ENCODE data around the gene METTL5. TPM values are rescaled to one million over a fixed set of nuclear protein-coding genes. Genes with fewer than 3 reads are reported as not detected.
"Not testable (repeated sequence)": the region's sequence is repeated elsewhere in the genome, so short reads cannot be mapped to it uniquely, and the experiment has no call there.

Gene METTL5
- total RNA-seq, 2 donors from 2014 or later = 76.1 to 102 TPM

- no peaks in the 10 kb centered on the region for H3K9me3 Mint-ChIP-seq
- 91 to 96% methylated on average over 4 of the region's 4 CpGs for WGBS, 2 experiments (ENCODE audit: insufficient coverage in 1 of 2, insufficient read length in 1 of 2)
- H3K4me1 Mint-ChIP-seq = peaks cover 11% of the 10 kb centered on the region
- H3K4me3 ChIP-seq (ENCODE audit: low read length) = peak overlapping the region; percentile 14
- no peak overlapping the region for H3K9ac ChIP-seq (ENCODE audit: extremely low read depth, low read length, poor library complexity, severe bottlenecking)
- H3K9me3 ChIP-seq (ENCODE audit: control insufficient read depth, low read length) = no peaks in the 10 kb centered on the region
- H3K27ac Mint-ChIP-seq = no peak overlapping the region
- peaks cover 39% of the 10 kb centered on the region for H3K36me3 ChIP-seq (ENCODE audit: control insufficient read depth, insufficient read depth, low read length)
- no peaks in the 10 kb centered on the region for H3K27me3 ChIP-seq (ENCODE audit: control insufficient read depth, insufficient read depth, low read length, poor library complexity, severe bottlenecking)
- peaks cover 2% of the 10 kb centered on the region for H3K4me1 ChIP-seq (ENCODE audit: control insufficient read depth, insufficient read depth, low read length)
- H3K27ac ChIP-seq (ENCODE audit: low read depth, low read length) = no peak overlapping the region
- peaks cover 30% of the 10 kb centered on the region for H3K36me3 Mint-ChIP-seq (ENCODE audit: low read depth)
- DNase-seq = no peak
- peak overlapping the region; percentile 86 for H3K4me3 Mint-ChIP-seq
- no peak for TF ChIP-seq CTCF (conservative IDR thresholded peaks at IDR 0.05)
- H3K27me3 Mint-ChIP-seq (ENCODE audit: insufficient read depth) = peaks cover 4% of the 10 kb centered on the region
These were observed 1.8 kb downstream of the METTL5 start for GRCh38 chr2:169822785-169823392.

DNA sequence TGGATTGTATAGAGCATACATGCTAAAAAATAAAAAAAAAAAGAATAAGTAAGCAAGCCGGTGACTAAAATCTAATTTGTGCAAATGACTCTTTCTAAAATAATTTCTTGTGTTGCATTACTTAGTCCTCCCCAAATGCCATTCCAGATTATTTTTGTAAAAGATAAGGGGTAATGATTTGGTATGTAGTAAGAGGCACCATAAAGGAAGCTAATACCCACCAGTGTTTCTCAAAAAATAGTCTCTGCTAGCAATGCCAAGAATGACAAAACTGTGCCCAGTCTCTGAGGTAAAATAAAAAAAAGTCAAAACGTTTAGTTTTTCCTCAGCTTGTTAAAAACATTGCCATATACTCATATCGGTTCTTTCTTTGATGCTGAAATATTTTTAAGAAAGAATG, 2.7 kb downstream of the METTL5 start:
- H3K36me3 Mint-ChIP-seq (ENCODE audit: low read depth) = peaks cover 39% of the 10 kb centered on the region
- no peak overlapping the region for H3K4me3 ChIP-seq (ENCODE audit: low read length)
- H3K9me3 Mint-ChIP-seq = peaks cover 7% of the 10 kb centered on the region
- H3K27me3 Mint-ChIP-seq (ENCODE audit: insufficient read depth) = peaks cover 4% of the 10 kb centered on the region
- no peaks in the 10 kb centered on the region for H3K27me3 ChIP-seq (ENCODE audit: control insufficient read depth, insufficient read depth, low read length, poor library complexity, severe bottlenecking)
- no peak for TF ChIP-seq CTCF (conservative IDR thresholded peaks at IDR 0.05)
- DNase-seq = no peak
- H3K27ac Mint-ChIP-seq = no peak overlapping the region
- 86 to 90% methylated on average over 2 of the region's 3 CpGs for WGBS, 2 experiments (ENCODE audit: insufficient coverage in 1 of 2, insufficient read length in 1 of 2)
- no peak overlapping the region for H3K9ac ChIP-seq (ENCODE audit: extremely low read depth, low read length, poor library complexity, severe bottlenecking)
- H3K4me3 Mint-ChIP-seq = no peak overlapping the region
- H3K27ac ChIP-seq (ENCODE audit: low read depth, low read length) = no peak overlapping the region
- H3K4me1 Mint-ChIP-seq = peaks cover 11% of the 10 kb centered on the region
- H3K36me3 ChIP-seq (ENCODE audit: control insufficient read depth, insufficient read depth, low read length) = peaks cover 46% of the 10 kb centered on the region
- H3K4me1 ChIP-seq (ENCODE audit: control insufficient read depth, insufficient read depth, low read length) = peaks cover 2% of the 10 kb centered on the region
- H3K9me3 ChIP-seq (ENCODE audit: control insufficient read depth, low read length) = peaks cover 6% of the 10 kb centered on the region

- not testable (repeated sequence) for H3K27ac Mint-ChIP-seq; H3K4me3 ChIP-seq (ENCODE audit: low read length); H3K27me3 ChIP-seq (ENCODE audit: control insufficient read depth, insufficient read depth, low read length, poor library complexity, severe bottlenecking); H3K27me3 Mint-ChIP-seq (ENCODE audit: insufficient read depth); H3K9ac ChIP-seq (ENCODE audit: extremely low read depth, low read length, poor library complexity, severe bottlenecking); DNase-seq; H3K4me3 Mint-ChIP-seq; H3K4me1 ChIP-seq (ENCODE audit: control insufficient read depth, insufficient read depth, low read length); H3K27ac ChIP-seq (ENCODE audit: low read depth, low read length)
- 94 to 96% methylated on average over 4 to 6 of the region's 7 CpGs for WGBS, 2 experiments (ENCODE audit: insufficient coverage in 1 of 2, insufficient read length in 1 of 2)
- peaks cover 11% of the 10 kb centered on the region for H3K4me1 Mint-ChIP-seq
- H3K36me3 ChIP-seq (ENCODE audit: control insufficient read depth, insufficient read depth, low read length) = peaks cover 66% of the 10 kb centered on the region
- H3K9me3 ChIP-seq (ENCODE audit: control insufficient read depth, low read length) = peaks cover 16% of the 10 kb centered on the region
- H3K36me3 Mint-ChIP-seq (ENCODE audit: low read depth) = peaks cover 58% of the 10 kb centered on the region
- H3K9me3 Mint-ChIP-seq = peaks cover 18% of the 10 kb centered on the region
These were observed 4.6 kb downstream of the METTL5 start for GRCh38 chr2:169820101-169820500.

DNA sequence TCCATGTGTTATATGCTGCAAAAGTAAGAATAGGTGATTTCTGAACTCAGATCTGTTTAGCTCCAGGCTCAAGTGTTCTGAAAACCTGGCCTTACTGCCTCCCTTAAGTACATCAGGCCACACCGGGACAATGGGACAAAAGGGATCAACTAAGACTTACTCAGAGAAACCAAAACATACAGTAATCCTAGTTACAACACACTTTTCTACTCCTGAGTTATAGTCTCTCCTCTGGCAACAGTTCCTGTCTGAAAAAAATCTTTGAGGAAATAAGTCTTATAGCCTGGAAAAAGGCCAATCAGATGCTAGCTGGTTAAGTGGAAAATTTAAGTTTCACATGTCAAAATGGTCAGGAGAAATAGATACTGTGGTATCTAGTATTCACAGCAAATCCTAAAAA, 5.6 kb downstream of the METTL5 start:
- peaks cover 74% of the 10 kb centered on the region for H3K36me3 ChIP-seq (ENCODE audit: control insufficient read depth, insufficient read depth, low read length)
- DNase-seq = no peak
- H3K27me3 ChIP-seq (ENCODE audit: control insufficient read depth, insufficient read depth, low read length, poor library complexity, severe bottlenecking) = no peaks in the 10 kb centered on the region
- H3K4me3 ChIP-seq (ENCODE audit: low read length) = no peak overlapping the region
- peaks cover 24% of the 10 kb centered on the region for H3K9me3 Mint-ChIP-seq
- no peak overlapping the region for H3K9ac ChIP-seq (ENCODE audit: extremely low read depth, low read length, poor library complexity, severe bottlenecking)
- H3K4me1 ChIP-seq (ENCODE audit: control insufficient read depth, insufficient read depth, low read length) = peaks cover 2% of the 10 kb centered on the region
- H3K27ac Mint-ChIP-seq = peak overlapping the region; percentile 27
- H3K27me3 Mint-ChIP-seq (ENCODE audit: insufficient read depth) = no peaks in the 10 kb centered on the region
- WGBS, 2 experiments (ENCODE audit: insufficient coverage in 1 of 2, insufficient read length in 1 of 2) = 90 to 100% methylated on average over 1 of the region's 1 CpG
- H3K4me1 Mint-ChIP-seq = peaks cover 11% of the 10 kb centered on the region
- no peak overlapping the region for H3K27ac ChIP-seq (ENCODE audit: low read depth, low read length)
- no peak overlapping the region for H3K4me3 Mint-ChIP-seq
- H3K36me3 Mint-ChIP-seq (ENCODE audit: low read depth) = peaks cover 66% of the 10 kb centered on the region
- peaks cover 20% of the 10 kb centered on the region for H3K9me3 ChIP-seq (ENCODE audit: control insufficient read depth, low read length)
- no peak for TF ChIP-seq CTCF (conservative IDR thresholded peaks at IDR 0.05)

Measured in endodermal cell (in vitro differentiated cells).